Amniotic stem cell (primary cell): Measurements from ENCODE around the gene CNN3.
A peak's percentile ranks its signal among the peaks of the same experiment; 100 is the strongest.

Source experiments
- DNase-seq: peaks from one replicate; lab custom pipeline; 2025; lab: John Stamatoyannopoulos, UW

The CNN3 gene

DNA sequence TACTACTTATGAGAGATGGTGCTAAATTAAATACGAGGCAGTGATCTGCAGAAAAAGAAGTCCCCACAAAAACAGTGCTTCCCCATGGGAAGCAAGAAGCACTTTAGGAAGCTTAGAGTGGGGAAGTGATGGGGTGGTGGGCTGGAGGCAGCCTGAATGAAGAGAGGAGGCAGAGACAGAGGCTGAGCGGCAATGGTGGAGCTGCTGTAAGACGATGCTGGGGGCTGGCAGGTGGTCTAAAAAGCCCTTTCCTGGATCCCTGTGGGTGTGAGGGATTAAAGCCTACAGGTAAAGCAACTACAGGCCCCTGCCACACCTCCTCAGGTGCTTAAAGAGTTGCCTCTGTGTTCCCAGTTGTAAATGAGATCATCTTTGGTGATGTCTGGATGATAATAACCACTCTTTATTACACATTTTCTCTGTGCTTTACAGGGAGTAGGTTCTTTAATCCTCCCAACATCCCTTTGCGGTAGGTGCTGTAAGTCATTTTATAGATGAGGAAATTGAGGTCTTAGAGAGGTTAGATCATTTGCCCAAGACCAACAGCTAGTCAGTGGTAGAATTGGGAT, 39.2 kb downstream of the CNN3 start:
- DNase-seq, result no peak

DNA sequence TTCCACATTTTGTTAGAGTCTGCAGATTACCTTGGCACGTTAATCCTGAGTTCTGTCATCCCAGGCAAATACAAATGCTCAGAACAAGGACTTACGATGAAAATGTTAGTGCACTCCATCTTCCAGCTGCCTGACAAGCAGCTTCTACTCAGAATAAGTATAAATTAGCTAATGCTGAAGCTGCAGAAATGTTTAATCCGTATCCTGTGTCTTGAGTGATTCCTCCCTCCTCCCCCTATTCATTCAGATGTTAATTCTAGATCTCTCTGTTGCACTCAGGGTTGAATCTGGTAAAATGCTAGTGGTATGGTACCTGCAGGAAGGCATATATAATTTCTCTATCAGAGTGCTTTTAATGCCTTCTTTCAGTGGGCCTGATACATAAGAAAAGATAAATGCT, 39.8 kb downstream of the CNN3 start:
- DNase-seq, result no peak

DNA sequence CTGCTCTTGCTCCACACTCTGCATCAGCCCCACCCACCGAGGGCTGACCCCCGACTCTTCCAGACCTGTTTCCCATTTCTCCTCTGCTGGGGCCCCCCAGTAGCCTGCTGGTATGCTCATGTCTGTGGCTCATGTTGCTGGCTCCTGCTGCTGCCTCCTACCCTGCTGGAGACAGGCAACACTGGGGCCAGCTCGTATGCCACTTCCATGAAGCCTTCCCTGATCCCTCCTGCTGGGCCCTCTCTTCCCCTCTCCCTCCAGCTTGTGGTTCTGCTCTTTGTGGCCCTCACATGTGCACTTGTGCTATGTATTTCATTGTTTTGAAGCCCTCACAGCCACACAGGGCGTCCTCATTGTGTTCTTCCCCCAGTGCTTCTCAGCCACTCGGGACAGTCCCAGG, 40.5 kb downstream of the CNN3 start:
- DNase-seq, result no peak

DNA sequence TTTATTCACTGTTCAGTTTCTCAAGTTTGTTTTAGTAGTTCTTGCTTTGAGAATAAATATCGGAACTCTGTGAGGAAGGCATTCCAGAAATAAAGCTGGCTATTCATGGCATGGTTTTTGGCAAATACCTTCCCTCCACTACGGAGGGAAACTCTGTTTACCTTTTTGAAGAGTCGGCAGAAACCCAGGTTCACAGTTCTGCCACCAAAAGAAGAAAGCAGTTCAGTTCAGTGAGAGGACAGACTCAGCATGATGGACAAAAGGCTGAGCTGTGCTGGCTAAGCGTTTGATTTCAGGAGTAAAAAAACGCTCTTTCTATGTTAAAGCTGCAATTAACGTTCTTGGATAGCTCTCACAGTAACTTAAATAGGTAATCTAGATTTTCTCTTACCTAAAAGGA, 42.4 kb downstream of the CNN3 start:
- DNase-seq, result no peak

DNA sequence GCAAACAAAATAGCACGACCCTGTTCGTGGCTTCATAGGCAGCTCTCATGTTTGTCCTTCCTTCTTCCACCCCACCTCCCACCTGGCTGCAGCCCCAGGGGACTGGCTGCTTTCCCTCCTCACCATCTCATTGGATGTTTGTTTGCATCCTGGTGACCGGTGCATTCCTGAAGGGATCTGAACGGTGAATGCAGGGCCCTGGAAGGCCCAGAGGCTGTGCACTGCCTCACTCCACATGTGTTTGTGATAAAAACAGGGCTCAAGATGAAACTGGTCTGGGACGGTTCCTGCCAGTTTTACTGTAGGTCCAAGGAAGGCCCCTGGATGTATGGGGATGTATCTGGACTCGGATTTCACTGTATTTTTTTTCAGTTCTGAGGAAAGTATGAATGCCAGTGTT, 42.8 kb downstream of the CNN3 start:
- DNase-seq, result peak; percentile 59

DNA sequence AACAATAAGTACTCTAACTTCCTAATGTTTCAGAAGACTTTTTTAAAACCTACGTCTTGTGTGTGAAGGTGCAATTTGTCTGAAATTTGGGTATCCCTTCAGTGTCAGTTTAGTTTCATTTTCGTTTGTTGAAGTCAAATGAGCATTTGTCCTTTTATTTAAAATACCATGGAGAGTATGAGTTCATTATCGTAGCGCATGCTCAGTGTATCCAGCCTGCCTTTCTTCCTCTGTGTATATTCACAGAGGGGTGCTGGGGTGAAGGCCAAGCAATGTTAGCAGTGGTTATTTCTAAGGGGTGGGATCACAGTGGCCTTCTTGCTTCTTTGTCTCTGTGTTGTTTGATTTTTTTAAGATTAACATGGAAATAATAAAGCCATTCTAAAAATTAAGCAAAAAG, 43.2 kb downstream of the CNN3 start:
- DNase-seq, result no peak

DNA sequence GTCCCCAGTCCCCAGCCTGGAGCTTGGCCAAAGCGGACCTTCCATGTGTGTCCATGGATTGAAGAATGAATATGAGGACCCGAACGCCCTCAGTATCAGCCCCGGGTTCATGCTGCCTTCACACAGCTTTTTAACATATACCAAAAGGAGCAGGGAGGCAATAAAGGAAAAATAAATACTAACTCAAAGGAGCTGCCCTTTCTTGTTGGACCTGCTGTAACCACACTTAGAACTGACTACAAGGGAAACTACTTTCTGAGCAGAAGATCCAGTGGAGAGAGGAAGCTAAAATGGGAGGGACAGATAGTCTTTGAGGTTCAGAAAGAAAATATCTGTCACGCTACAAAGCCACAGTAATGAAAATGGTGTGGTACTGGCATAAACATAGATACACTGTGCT, 48.6 kb downstream of the CNN3 start:
- DNase-seq, result no peak

DNA sequence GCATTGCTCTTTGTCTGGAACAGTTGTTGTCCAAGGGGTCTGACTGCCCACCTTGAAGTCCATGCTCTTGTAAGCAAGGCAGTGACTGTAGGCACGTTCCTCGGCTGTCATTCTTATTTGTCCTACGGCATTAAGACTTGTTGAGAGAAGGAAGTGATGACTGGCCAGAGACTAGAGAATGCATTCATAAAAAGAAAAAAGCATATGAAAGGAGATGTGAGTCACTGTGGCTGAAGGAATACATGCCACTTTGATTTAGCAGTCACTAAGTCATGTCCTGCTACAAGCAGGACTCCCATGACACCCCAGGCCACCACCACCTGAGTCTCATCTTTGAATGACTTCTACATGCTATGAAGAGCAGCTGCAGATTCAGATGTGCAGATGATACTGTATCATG, 50.5 kb downstream of the CNN3 start:
- DNase-seq, result no peak

DNA sequence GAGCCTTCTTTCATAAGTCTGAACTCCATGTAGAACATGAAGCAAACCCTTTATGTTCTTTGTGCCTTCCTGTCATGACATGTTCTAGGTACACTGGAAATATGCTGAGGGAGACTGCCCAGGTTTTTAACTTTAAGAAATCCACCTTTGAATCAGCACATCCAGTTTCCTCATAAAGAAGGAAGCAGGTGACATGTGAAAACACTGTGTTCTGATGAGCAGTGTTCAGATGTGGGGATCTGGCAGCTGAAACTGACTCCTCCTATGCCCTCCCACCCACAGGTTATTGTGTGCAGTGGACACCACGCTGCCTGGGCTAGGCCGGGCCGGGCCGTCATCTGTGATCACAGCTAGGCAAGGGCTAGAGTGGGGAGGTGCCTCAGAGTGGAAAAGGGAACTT, 51.1 kb downstream of the CNN3 start:
- no peak for DNase-seq

DNA sequence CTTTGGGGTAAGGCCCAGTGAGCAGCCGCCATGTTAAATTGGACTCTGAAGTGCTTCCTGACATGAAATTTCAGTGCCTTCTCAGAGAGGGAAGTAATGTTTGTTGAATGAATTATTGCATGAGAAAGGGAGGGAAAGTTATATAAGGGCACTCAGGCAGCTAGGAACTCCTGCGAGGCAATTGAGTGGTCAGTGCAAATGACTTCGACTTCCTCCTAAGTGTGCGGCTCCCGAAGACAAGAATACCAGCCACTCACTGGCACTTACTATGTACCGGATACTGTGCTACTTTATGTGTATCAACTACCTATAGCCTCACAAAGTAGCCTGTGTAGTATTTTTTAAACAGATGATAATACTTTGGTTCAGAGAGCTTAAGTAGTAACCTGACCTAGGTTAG, 52.5 kb downstream of the CNN3 start:
- no peak for DNase-seq

DNA sequence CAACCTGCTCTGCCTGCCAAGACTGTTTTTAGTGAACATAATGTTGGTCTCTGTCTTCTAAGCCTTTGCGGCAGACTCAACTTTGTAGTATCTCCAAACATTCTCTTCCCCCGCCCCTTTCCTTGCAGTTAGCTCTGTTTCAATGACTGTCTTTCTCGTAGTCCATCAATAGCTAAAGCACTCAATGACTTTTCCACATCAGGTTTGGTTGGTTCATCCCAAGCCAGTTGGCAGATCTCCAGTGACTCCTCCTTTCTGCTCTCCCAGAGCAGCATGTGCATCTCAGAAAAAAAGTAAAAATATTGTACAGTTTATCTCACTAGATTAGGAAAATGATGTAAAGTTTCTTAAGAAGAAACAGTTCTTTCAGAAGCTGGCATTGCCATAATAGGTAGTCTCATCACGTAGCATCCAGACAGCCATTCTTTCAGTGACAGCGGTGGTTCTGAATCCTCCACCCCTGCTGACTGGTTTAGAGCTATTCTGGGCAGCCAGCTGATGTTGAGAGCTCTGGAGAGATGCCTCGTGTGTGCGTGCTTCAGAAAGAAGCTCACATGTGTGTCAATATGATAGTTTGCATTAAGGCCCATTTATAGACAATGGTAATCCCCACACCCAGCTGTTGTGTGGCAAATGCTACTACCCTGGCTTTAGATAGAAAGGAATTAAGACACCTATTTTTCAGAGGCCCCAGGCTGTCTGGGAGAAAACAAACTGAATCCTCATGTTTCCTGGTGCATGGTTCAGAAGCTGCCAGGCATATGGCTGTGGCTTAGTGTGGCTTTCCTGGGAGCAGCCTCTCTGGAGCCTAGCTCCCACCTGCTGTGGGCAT, 53.2 kb downstream of the CNN3 start:
- DNase-seq, result no peak

DNA sequence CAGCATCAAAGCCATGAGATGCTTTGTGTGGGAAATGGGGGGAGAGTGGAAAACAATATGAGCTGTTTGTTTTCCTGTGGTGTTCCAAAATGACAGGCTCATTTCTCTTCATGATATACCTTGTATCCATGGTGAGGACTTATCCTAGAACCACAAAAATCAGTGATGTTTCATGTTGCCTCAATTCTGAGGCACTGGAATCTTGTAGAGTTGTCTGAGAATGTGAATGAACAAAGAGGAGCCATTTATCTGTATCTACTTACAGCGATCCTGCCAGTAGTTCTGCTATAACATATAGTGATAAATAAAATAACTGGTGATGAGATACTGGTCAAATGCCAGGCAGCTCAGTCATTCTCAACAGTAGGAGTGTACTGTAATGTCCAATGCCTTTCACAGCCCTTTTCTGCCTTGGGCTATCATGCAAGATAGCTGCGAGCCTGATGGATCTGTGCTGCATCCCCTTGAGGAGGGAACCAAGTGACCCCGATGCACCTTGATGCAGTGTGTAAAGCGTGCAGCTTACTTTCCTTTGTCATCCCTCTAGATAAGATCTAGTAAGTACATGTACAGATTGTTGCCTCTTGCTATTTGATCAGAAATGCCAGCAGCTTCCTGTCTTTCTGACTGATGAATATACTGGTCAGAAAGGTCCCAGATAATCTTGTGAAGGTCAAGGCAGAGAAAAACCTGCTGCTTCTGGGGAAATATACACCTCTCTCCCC, 54.0 kb downstream of the CNN3 start:
- DNase-seq, result no peak

DNA sequence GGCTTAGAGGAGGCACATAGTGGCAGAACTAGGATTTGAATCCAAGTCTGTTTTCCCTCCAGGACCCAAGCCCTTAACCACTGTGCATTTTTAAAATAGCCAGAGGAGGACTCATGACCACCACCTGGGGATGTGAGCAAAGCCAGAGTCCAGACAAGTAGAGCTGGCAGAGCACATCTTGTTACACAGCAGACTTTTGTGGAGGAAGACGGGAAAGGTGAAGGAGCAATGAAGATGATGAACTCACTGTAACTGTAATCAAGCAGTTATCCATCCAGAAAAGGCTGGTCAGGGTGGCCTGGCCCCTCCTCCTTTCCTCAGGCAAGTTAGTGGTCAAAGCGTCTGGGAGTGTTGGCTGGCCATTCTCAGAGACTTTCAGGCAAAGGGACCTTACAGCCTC, 55.9 kb downstream of the CNN3 start:
- DNase-seq, result no peak

DNA sequence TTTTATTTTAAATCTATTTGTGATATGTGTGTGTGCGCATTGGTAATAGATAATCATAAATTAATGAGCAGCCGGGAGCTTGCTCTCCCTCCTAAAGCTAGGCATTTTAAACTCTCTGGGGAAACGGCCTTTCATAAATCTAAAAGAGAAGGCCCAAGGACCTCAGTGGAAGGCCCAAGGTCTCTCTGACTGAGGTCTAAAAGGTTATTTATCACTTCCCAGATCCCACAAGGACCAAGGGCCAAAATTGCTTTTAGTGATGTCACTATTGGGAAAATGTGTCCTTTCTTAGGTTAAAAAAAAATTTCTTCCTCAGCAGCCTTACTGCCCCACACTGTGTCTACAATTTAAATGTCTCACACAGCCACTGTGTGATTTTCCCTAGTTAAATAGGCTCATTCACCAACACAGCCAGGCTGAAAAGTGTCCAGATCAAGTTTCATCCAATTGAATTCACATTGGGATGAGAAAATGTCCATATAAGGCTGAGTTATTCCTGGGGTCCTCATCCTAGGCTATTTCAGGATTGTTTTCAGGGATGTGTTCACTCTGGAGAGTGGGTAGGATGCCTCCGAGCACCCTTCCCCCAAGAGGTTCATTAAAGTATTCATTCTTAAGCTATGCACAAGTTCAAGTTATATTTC, 60.6 kb downstream of the CNN3 start:
- DNase-seq, result no peak

DNA sequence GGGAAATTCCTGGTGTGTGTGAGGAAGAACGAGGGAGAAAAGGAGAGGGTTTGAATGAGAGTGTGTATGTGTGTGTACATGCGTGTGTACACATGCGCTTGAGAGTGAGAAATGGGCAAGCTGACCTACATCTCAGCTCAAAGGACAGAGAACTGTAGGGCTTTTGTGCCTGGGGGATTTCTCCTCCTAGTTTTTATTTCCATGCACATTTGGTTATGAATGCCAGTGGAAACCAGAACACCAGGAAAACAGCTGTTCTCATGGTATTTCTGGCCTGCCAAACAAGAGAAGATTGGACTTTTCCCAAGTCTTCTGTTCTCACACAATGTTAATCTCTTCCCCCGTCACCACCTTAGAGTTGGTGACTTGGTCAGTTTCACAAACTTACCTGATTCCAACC, 61.5 kb downstream of the CNN3 start:
- no peak for DNase-seq

DNA sequence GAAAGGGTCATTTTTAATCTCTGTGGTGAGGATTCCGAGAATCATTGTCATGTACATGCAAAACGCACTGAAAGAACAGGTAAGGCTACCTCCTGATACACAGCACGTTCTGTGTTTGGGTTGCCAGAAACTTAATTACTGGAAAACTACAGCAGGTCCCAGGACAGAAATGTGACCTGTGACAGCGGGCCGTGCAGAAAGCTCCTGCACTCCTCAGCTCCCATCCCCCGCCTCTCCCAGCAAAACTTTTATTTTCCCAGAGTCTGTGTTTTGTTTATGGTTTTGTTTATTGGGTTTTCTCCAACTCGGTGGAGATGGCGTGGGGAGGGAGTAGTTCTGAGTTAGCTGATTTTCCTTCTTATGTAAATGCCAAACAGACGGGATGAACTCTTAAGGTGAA, 62.1 kb downstream of the CNN3 start:
- no peak for DNase-seq

DNA sequence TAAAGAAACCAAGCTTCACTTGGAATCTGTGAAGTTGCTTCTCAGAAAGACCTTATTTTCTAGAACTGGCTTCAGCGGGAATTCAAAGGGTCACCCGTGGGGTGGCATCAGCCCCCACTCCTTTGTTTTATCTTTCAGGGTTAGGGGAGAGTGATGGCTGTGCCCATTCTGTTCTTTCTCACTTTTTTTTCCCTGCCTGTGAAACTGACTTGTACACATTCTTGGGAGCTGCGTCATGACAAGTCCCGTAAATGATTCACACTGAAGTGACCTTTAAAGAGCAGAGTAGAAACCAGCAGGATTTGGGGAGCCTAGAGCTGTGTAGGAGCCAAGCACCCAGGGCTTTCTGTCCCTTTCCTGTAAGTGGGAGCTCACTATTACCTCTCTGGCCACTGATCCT, 63.0 kb downstream of the CNN3 start:
- DNase-seq, result peak; percentile 73

DNA sequence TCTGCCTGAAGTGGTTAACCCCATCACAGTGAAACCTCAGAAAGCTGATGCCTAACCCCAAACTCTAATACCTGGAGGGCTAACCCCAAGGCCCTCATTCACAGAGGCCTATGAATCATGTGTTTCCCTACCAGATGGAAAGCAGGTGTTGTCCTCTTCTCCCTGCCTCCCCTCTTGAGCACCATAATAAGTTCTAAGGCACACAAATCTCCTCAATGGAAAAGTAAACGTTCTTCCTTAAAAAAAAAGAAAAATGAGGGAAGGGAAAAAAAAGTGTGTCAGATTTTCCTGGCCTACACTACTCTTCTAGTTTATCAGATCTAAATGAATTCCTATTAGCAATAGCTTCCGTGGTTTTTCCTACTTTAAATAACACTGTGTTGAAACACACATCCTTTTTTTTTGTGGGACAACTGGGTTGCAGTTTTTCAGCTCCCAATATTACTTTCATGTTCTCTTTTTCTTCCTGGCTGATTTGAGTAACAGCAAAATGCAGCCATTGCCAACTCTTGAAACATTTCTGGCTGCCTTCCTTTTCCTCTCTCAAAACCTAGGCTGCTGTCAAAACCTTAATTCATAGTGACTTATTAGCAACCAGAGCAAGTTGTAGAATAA, 63.5 kb downstream of the CNN3 start:
- peak; percentile 57 for DNase-seq

DNA sequence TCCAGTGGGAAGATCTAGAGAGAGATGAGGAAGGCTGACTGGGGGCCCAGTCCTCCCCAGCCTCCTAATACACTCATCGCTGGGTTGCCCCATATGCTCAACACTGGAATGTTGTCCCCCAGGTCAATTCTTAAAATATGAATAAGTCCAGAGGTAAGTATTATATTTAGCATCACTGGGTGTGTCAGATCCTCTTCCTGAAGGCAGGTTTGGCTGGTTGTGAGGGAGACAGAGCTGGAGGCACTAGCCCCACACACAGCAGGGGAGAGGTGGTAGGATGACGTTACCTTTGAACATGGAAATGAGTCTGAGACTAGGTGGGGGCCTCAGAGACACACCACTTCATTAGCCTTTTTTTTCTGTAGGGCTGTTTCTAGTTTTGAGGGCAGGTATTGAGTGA, 64.2 kb downstream of the CNN3 start:
- DNase-seq, result no peak

DNA sequence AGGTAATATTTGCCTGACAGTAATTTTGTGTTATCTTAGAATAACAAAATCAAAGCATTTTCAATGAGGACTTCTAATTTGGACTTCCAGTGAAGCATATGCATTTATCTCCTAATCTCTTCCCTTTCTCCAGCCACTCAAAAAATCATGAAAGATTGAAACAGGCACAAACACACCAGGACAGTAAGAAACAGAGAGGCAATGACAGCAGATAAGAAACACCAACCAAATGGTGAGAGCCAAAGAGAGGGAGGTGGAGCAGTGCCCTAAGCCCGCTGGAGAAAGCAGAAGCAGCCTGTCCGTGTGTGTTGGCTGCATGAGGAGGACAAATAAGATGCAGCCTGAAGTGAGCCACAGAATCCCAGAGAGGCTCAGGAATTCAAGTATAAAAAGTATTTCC, 67.7 kb downstream of the CNN3 start:
- no peak for DNase-seq

DNA sequence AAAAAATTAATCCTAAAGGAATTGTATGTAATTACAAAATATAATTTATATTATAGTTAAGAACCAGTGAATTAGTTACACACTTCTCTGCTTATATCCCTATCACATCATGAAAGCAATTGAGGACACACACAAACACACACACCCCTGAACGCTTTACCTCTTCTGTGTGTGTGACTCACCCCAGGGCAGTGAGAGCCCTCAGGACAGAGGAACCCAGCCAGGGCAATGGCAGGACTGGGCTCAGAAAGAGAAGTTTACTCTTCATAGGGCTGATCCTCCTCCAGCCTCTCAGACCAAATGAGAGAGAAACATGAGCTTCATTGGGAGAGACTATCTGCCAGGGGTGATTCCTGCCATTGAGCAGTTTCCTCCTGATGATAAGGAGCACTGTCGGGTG, 68.6 kb downstream of the CNN3 start:
- no peak for DNase-seq

DNA sequence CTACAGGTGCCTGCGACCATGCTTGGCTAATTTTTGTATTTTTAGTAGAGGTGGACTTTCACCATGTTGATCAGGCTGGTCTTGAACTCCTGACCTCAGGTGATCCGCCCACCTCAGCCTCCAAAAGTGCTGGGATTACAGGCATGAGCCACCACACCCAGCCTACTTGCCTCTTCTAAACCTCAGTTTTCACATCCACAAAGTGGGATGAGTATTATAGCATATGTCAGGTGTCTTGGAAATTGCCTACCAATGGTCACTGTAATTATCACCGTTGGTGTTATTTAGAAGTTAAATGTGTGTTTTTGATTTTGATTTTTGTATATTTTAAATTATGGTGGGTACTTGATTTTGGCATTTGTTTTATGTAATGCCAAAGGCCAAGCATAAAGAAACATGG, 70.0 kb downstream of the CNN3 start:
- no peak for DNase-seq

DNA sequence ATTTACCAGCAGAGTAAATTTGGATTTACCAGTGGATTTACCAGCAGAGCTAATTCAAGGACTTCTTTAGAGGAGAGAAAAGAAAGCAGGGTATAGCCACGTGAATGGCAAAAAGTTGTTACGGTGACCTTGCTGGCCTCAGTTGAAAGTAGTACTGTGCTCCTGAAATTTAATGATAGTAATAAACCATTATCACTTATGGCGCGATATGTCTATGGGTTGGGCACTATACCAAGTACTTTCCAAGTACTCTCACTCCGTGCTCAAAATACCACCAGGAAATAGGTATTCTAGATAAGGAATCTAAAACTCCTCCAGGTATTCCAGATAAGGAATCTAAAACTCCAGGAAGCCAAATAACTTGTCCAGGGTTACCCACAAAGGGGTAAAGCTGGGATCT, 70.9 kb downstream of the CNN3 start:
- DNase-seq, result no peak
